Measurements from ENCODE around the gene KIAA1191.
"Not testable (repeated sequence)": the region's sequence is repeated elsewhere in the genome, so short reads cannot be mapped to it uniquely, and the experiment has no call there.

The KIAA1191 gene, protein sequence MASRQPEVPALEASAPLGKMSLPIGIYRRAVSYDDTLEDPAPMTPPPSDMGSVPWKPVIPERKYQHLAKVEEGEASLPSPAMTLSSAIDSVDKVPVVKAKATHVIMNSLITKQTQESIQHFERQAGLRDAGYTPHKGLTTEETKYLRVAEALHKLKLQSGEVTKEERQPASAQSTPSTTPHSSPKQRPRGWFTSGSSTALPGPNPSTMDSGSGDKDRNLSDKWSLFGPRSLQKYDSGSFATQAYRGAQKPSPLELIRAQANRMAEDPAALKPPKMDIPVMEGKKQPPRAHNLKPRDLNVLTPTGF
- 59.2 to 80.3 (median 72.6) reads per million in 4 donors for total RNA-seq

GRCh38 chr5:176361437-176362232 lies at the start of gene KIAA1191:
Gene KIAA1191 (minus strand): TSS chr5:176361764. CDS start chr5:176359508, 2,256 bp downstream.
- peak; percentile 88 to 96 (median 93) for DNase-seq

DNA sequence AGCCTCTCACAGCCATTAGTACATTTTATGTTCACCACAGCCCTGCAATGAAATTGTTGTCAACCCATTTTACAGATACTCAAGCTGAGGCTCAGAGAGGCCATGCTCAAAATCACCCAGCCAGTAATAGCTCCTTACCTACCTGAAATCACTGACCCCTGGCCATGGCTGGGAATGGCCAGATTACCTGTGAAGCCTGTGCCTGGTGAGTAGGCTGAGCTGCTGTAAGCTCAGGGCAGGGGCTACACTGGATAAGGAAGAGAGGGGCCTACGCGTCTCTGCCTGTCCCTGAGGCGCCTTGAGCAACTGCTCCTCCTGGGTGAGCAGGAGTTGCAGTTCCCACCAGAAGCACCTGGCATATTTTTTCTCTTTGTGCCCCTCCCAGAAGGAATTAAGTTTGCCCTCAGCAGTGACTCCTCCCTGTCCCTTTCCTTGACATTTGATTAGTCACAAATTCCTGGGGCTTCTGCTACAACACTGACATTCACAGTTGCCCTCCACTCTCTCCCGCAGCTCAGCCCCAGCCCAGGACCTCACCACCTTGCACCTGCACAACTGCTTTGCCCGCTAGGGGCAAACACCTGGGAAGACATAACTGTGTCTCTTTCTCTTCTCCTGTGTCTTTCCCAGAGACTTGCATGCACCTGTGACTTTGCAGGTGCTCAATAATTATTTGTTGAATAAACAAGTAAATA lies 49.1 kb upstream of the KIAA1191 start:
- DNase-seq: no peak

DNA sequence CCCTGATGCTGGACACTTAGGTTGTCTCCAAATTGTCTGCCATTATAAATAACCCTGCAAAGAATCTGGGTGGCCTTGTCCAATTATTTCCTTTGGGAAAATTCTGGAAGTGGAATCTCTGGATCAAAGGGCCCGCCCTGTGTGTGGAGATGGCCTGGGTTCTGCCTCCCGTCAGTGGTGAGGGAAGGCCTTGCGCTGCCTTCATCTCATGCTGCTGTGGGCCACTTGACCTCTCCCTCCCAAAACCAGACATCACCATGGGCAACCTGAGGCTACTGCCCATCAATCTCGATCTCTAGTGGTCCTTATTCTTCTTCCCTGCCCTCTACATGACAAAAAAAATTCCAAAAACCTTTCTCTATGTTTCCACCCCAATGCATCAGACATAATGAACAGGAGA lies 48.2 kb upstream of the KIAA1191 start:
- no peak for DNase-seq

DNA sequence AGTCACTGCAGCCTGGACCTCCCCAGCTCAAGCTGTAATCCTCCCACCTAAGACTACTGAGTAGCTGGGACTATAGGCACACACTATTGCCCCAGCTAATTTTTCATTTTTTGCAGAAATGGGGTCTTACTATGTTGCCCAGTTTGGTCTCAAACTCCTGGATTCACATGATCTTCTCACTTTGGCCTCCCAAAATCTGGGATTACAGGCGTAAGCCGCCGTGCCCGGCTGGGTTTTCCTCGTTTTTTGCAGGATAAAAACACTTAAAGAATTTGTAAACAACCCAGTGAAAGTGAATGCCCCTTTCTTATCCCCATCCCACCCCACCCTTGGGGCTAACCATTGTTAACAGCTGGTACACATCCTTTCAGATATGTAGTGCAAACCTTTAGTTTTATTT lies 47.0 kb upstream of the KIAA1191 start:
- DNase-seq: no peak

DNA sequence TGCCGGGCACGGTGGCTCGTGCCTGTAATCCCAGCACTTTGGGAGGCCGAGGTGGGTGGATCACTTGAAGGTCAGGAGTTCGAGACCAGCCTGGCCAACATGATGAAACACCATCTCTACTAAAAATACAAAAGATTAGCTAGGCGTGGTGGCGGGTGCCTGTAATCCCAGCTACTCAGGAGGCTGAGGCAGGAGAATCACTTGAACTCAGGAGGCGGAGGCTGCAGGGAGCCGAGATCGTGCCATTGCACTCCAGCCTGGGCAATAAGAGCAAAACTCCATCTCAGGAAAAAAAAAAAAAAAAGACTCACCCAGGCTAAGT lies 46.6 kb upstream of the KIAA1191 start:
- not testable (repeated sequence) for DNase-seq

GRCh38 chr5:176407456-176408251 lies 46.1 kb upstream of the KIAA1191 start:
- DNase-seq: no peak

DNA sequence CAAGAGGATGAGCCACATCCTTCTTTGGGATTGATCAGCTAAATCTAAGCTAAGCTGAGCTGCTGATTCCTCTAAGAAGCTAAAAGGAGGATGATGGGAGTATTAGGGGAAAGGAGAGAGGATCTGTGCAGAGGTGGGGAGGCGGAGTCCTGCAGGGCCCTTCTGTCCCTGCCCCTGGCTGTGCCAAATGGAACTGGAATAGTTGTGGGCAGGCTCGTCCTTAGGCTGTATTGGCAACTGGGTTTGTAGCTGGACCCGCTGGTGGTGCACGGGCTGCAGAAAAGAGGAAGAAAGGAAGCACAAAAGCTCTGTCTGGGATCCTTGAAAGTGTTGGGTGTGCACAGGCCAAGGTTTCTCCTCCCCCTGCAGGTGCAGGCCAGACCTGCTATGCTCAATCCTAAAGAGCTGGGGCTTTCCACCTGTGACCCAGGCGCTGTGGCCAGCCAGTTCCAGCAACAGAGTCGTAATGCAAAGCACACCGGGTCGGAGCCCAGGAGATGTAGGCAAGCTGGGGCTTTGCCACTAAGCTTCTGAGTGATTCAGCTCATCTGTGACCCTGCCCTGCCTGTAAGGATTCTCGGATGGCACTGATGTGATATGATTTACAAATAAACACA lies 45.0 kb upstream of the KIAA1191 start:
- no peak for DNase-seq

GRCh38 chr5:176405656-176406435 lies 44.3 kb upstream of the KIAA1191 start:
- no peak for DNase-seq

DNA sequence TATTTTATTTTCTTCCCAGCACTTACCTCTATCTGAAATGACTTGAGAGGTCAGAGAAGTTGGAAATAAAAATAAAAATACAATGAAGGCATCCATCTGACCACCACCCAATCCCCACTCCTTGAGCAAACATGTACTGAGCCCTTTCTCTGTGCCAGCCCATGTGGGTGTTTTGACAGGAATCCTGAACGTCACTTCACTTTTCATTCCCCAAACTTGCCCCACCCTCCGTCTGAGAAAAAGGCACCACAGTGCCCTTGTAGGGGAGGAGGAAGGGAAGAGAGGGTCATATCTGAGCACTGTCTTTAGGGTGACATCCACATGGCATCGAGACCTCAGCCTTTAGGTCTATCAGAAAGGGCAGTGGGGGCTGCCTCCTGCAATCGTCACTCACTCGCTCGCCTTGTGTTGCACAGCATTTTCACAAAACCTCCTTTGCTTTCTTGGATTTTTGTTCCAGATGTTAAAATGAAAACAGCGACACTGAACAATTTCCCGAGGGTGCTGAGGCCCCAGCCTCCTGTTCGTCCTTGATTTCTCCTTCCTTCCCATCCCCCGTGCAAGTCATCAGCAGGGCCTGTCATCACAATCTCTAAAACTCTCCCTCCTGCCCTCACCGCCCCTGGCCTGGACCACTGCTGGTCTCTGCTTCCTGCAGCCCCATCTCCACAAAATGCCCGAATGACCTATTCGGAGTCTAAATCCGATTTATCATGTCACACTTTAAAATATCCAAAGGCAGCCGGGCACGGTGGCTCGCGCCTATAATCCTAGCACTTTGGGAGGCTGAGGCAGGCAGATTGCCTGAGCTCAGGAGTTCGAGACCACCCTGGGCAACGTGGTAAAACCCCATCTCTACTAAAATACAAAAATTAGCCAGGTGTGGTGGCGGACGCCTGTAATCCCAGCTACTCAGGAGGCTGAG lies 40.0 kb upstream of the KIAA1191 start:
- DNase-seq: no peak

DNA sequence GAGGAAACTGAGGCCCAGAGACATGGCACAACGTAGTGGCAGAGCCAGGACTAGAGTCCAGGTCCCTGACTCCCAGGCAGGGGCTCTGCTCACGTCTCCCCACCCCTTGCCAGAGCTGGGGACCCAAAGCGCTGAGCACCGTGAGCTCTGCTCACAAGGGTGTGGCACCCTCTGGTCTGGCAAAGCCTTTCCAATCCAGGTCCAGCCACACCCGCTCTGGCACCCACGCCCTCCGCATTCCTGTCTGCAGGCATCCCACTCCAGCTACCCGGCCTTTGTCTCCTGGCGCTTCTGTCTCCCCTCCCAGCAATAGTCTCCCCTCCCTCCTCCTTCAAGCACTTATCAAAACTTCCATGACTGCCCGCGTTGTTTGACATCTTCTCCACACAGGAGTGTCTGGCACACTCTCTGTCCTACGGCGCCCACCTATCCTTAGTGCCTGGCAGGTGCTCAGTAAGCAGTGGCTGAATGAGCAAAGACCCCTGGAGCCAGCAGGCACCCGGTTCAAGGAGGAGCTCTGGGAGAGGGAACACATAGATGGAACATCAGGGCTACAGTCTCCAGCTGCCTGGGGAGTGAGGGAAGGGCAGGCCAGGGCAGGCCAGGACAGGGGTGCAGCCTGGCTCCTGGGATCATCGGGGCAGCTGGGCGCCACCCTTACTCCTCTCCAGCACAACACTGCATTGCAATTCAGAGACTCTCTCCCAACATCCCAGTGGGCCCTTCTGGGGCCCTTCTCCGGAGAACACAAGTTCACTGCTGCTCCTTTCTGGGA lies 39.0 kb upstream of the KIAA1191 start:
- DNase-seq: no peak

GRCh38 chr5:176397736-176398420 lies 36.3 kb upstream of the KIAA1191 start:
- DNase-seq: no peak

GRCh38 chr5:176396330-176396729 lies 34.8 kb upstream of the KIAA1191 start:
- no peak for DNase-seq

DNA sequence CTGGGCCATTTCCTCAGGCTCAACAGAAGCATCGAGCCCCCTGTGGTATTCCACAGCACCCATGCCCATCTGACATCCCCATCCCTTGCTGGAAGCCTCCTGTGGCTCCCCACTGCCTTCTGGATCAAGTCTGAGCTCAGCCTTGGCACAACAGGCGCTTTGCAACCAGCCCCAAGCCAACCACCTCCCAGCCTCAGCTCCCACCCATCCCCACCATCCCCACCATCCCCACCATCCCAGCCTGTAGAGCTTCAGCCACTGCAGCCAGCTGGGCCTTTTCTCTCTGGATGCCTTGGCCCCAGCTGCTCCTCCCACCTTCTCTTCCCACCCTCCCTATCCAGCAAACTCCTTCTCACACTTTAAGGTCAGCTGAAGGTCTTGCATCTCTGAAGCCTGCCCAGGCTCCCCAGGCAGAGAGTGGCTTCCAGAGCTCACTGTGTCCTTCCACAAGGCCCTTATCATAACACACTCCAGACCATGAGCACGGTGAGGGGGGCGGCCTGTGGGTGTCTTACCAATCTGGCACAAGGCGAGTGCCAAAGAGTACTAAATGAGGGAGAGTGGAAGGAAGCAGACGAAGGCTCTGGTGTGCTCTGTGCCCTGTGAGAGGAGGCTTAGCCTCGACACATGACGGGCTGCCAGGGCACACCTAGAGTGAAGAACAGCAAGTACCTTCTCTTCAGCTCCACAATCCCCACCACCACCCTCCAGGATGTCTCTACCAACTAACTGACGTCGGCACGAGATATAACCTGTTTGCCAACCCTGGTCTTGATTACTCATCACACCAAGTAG lies 33.5 kb upstream of the KIAA1191 start:
- DNase-seq: no peak

DNA sequence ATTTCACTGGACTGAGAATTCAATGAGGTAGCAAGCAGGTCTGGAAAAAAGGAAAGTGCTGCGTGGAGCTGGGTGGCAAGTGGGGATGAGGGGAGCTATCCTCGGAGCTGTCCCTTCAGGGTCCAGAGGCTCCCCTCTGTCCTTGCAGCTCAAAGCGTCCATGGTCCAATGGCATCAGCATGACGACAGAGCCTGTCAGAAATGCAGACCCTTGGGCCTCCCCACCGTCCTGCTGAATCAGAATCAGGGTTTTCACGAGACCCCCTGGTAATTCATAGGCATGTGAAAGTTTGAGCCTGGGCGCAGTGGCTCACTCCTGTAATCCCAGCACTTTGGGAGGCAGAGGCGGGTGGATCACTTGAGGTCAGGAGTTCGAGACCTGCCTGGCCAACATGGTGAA lies 32.5 kb upstream of the KIAA1191 start:
- no peak for DNase-seq

GRCh38 chr5:176392526-176392925 lies 31.0 kb upstream of the KIAA1191 start:
- no peak for DNase-seq

DNA sequence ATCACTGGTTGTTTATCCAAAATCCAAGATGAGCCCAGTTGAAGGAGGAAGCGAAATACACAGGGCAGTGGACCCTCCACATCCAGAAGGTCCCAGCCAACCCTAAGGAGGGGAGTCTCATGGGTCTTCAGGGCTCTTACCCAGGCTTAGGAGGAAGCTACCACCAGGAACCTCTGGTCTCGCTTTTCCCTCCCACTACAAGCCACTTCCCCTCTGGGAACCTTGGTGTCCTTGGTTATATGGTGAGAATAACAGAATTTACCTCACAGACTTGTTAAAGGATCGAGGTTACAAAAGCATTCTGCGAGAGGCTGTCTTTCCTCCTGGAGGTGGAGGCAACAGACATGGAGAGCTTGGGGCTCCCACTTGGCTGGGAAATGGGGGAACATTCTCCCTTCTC lies 30.4 kb upstream of the KIAA1191 start:
- no peak for DNase-seq

DNA sequence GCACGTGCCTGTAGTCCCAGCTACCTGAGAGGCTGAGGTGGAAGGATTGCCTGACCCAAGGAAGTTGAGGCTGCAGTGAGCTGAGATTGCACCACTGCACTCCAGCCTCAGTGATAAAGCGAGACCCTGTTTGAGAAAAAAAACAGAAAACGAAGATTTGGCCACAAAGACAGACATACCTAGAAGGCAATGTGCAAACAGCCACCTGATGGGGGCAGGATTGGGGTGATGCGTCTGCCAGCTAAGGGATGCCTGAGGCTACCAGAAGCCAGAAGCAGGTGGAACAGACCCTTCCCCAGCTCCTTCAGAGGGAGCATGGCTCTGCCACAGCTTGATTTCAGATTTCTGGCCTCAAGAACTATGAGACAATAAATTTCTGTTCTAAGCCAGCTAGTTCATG lies 29.9 kb upstream of the KIAA1191 start:
- DNase-seq: no peak

Data from T-helper 1 cell (primary cell).